A673 (cell line): Measurements from ENCODE around the gene CCDC197.

Source experiments
- EZH2 ChIP-seq: fragments of 200-600 bp; sonication (generic); IDR thresholded peaks from 2 replicates; pipeline ENCODE4 v1.6.1; 2017; ENCODE audit warnings: borderline replicate concordance, low read depth, mild to moderate bottlenecking, mixed read lengths, antibody characterized with exemption, low read length; ENCODE audit not compliant: poor library complexity, severe bottlenecking
- TF ChIP-seq, protein P1 (sequence below): fragments of 300-800, 200-600 bp; sonication (generic); conservative IDR thresholded peaks from 2 replicates; pipeline ENCODE4 v1.5.1; 2017; ENCODE audit warnings: low read depth, mild to moderate bottlenecking, antibody characterized with exemption, low read length, moderate library complexity, mixed read lengths

- TF ChIP-seq, protein P1, sequence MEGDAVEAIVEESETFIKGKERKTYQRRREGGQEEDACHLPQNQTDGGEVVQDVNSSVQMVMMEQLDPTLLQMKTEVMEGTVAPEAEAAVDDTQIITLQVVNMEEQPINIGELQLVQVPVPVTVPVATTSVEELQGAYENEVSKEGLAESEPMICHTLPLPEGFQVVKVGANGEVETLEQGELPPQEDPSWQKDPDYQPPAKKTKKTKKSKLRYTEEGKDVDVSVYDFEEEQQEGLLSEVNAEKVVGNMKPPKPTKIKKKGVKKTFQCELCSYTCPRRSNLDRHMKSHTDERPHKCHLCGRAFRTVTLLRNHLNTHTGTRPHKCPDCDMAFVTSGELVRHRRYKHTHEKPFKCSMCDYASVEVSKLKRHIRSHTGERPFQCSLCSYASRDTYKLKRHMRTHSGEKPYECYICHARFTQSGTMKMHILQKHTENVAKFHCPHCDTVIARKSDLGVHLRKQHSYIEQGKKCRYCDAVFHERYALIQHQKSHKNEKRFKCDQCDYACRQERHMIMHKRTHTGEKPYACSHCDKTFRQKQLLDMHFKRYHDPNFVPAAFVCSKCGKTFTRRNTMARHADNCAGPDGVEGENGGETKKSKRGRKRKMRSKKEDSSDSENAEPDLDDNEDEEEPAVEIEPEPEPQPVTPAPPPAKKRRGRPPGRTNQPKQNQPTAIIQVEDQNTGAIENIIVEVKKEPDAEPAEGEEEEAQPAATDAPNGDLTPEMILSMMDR, result no peak
- no peak for TF ChIP-seq EZH2
Measured at GRCh38 chr14:94027566-94028449, 30.7 kb downstream of the CCDC197 start.
